Fibroblast of skin of left biceps (primary cell): ENCODE measurements around the gene HNRNPF.

ENCODE experiments used
- DNase-seq, 2 experiments: peaks; one replicate each; pipeline ENCODE4 v3.0.0-alpha.2; 2013; ENCODE audit warnings: low read depth in 2 of 2

Gene HNRNPF

GRCh38 chr10:43376828-43377423, 32.1 kb downstream of the HNRNPF start:
- no peak for DNase-seq

GRCh38 chr10:43376046-43376635, 32.8 kb downstream of the HNRNPF start:
- DNase-seq = no peak

- no peak for DNase-seq
Measured at GRCh38 chr10:43375401-43376020, 33.5 kb downstream of the HNRNPF start.

GRCh38 chr10:43374194-43374593, 34.8 kb downstream of the HNRNPF start:
- DNase-seq = no peak

- no peak for DNase-seq
Measured at GRCh38 chr10:43373461-43373860, 35.5 kb downstream of the HNRNPF start.

- DNase-seq = no peak
Measured at GRCh38 chr10:43372765-43373361, 36.1 kb downstream of the HNRNPF start.

GRCh38 chr10:43371418-43371817, 37.6 kb downstream of the HNRNPF start, which contains the start of gene FXYD4:
FXYD4 (plus strand) TSS chr10:43371636; CDS start chr10:43373747, 2,111 bp downstream.
- no peak for DNase-seq

GRCh38 chr10:43370671-43371215, 38.2 kb downstream of the HNRNPF start:
- no peak for DNase-seq

- DNase-seq = no peak
Measured at GRCh38 chr10:43369921-43370320, 39.1 kb downstream of the HNRNPF start.

- DNase-seq = no peak
Measured at GRCh38 chr10:43365001-43365400, 44.0 kb downstream of the HNRNPF start.

- DNase-seq = peak; percentile 75 to 76
Measured at GRCh38 chr10:43362191-43362839, 46.7 kb downstream of the HNRNPF start.

GRCh38 chr10:43361547-43362190, 47.3 kb downstream of the HNRNPF start:
- DNase-seq = no peak

GRCh38 chr10:43360086-43360485, 48.9 kb downstream of the HNRNPF start:
- DNase-seq = no peak

- no peak for DNase-seq
Measured at GRCh38 chr10:43355749-43356371, 53.1 kb downstream of the HNRNPF start.

- no peak for DNase-seq
Measured at GRCh38 chr10:43354879-43355380, 54.1 kb downstream of the HNRNPF start.

- no peak for DNase-seq
Measured at GRCh38 chr10:43354330-43354635, 54.7 kb downstream of the HNRNPF start.

GRCh38 chr10:43353495-43354329, 55.3 kb downstream of the HNRNPF start:
- no peak for DNase-seq

- DNase-seq = no peak
Measured at GRCh38 chr10:43352951-43353350, 56.0 kb downstream of the HNRNPF start.

GRCh38 chr10:43351301-43351700, 57.7 kb downstream of the HNRNPF start:
- DNase-seq = no peak

- no peak for DNase-seq
Measured at GRCh38 chr10:43350686-43351085, 58.3 kb downstream of the HNRNPF start.
